CD4-positive, alpha-beta T cell (primary cell): ENCODE measurements around the gene TTC9. TPM values are rescaled to one million over a fixed set of nuclear protein-coding genes. Genes with fewer than 3 reads are reported as not detected.

Experiments
- ATAC-seq: fragments of 200-7000 bp; cut with Tn5 transposase; one replicate; pipeline ENCODE4 v1.10.0; 2022; ENCODE audit warnings: mild to moderate bottlenecking; ENCODE audit not compliant: poor library complexity
- CTCF ChIA-PET: fragments of 350-600 bp; sonication (Branson Sonifier 250); formaldehyde crosslinking; loops from one replicate; lab custom pipeline; 2021; ENCODE audit warnings: antibody characterized with exemption, inconsistent platforms; lab: Charles Lee
- POLR2A ChIA-PET: fragments of 350-600 bp; sonication (Branson Sonifier 250); formaldehyde crosslinking; loops from one replicate; lab custom pipeline; 2021; ENCODE audit warnings: antibody characterized with exemption, inconsistent platforms; lab: Charles Lee
- DNase-seq, 14 experiments: peaks; one replicate each; pipeline ENCODE4 v3.0.0-alpha.2; 2013 to 2020; ENCODE audit warnings: mixed read lengths in 2 of 14
- H3K27ac ChIP-seq, 2 donors: one replicate each; pipeline versions ENCODE4 v1.5.1 to v1.7.0; 2013; ENCODE audit warnings: low read length in 2 of 2, low read depth in 1 of 2, mild to moderate bottlenecking in 1 of 2
- H3K27me3 ChIP-seq, 2 experiments: 1 replicate in 1 of 2; 2 replicates in 1 of 2; pipeline versions ENCODE4 v1.6.1 to v1.7.0; 2013; ENCODE audit warnings: low read length in 2 of 2, control low read depth in 1 of 2, mild to moderate bottlenecking in 1 of 2, moderate library complexity in 1 of 2; ENCODE audit not compliant: insufficient read depth in 2 of 2, control insufficient read depth in 1 of 2
- H3K36me3 ChIP-seq: one replicate; pipeline ENCODE4 v1.6.1; 2013; ENCODE audit warnings: low read length, control low read depth; ENCODE audit not compliant: insufficient read depth
- H3K4me1 ChIP-seq: one replicate; pipeline ENCODE4 v1.6.1; 2013; ENCODE audit warnings: low read length, control low read depth; ENCODE audit not compliant: insufficient read depth
- H3K4me3 ChIP-seq: one replicate; pipeline ENCODE4 v1.5.1; 2013; ENCODE audit warnings: mild to moderate bottlenecking, low read length, moderate library complexity
- H3K9me3 ChIP-seq, 2 experiments: 1 replicate in 1 of 2; 2 replicates in 1 of 2; pipeline versions ENCODE4 v1.6.1 to v1.7.0; 2013; ENCODE audit warnings: low read length in 2 of 2, mild to moderate bottlenecking in 2 of 2, control low read depth in 1 of 2, moderate library complexity in 1 of 2; ENCODE audit not compliant: control insufficient read depth in 1 of 2, insufficient read depth in 1 of 2
- H3K27ac Mint-ChIP-seq: one replicate; pipeline ENCODE4 v1.8.0; 2020; ENCODE audit warnings: mixed read lengths
- H3K27me3 Mint-ChIP-seq: one replicate; pipeline ENCODE4 v1.8.0; 2021; ENCODE audit warnings: mixed read lengths
- H3K36me3 Mint-ChIP-seq: one replicate; pipeline ENCODE4 v1.8.0; 2021; ENCODE audit warnings: low read depth, mixed read lengths
- H3K4me1 Mint-ChIP-seq: one replicate; pipeline ENCODE4 v1.8.0; 2021; ENCODE audit warnings: low read depth, mixed read lengths
- H3K4me3 Mint-ChIP-seq: one replicate; pipeline ENCODE4 v1.8.0; 2020; ENCODE audit warnings: mild to moderate bottlenecking, mixed read lengths
- H3K9me3 Mint-ChIP-seq: one replicate; pipeline ENCODE4 v1.8.0; 2020; ENCODE audit warnings: mixed read lengths
- CTCF ChIP-seq: fragments of 200-600 bp; IDR thresholded peaks from one replicate; pipeline ENCODE4 v1.8.0; 2022; ENCODE audit warnings: antibody characterized with exemption, mild to moderate bottlenecking
- intact Hi-C, 2 experiments: fragments of 100-400 bp; cut with DNase I in 1 of 2; cut with micrococcal nuclease in 1 of 2; formaldehyde crosslinking; loops; one replicate each; pipeline versions ENCODE4 v1.15.1 to v1.9.0; 2023 to 2025; cut with DNase I, micrococcal nuclease
- total RNA-seq, 174 experiments: library from RNA in 2 of 174; stranded (reverse) in 2 of 174; gene quantifications; one replicate each; pipeline ENCODE4 v1.2.3 and lab custom pipeline; 2021 to 2026

Gene TTC9
- total RNA-seq, 2 experiments from 2014 or later: 6.8 to 7.0 TPM

GRCh38 chr14:70635971-70636595, 5.6 kb upstream of the TTC9 start:
- POLR2A ChIA-PET: interaction anchor here (1.7 kb wide), 1 partner anchor 25 kb away, joined by 4 read pairs; no protein-coding TSS in a partner anchor
- H3K27me3 ChIP-seq: no peaks in the 10 kb centered on the region
- peaks cover 24% of the 10 kb centered on the region for H3K4me1 Mint-ChIP-seq
- H3K27ac Mint-ChIP-seq: no peak overlapping the region
- no peak overlapping the region for H3K4me3 ChIP-seq
- H3K27me3 Mint-ChIP-seq: no peaks in the 10 kb centered on the region
- no peak for TF ChIP-seq CTCF
- ATAC-seq (no peak), DNase-seq (no peak)
- peaks cover 3% of the 10 kb centered on the region for H3K36me3 Mint-ChIP-seq
- H3K4me1 ChIP-seq: peaks cover 10% of the 10 kb centered on the region
- H3K9me3 ChIP-seq: peaks cover 0 to 3% of the 10 kb centered on the region in 2 experiments
- no peaks in the 10 kb centered on the region for H3K36me3 ChIP-seq
- no peak overlapping the region for H3K27ac ChIP-seq
- no peak overlapping the region for H3K4me3 Mint-ChIP-seq
- H3K9me3 Mint-ChIP-seq: no peaks in the 10 kb centered on the region
- intact Hi-C loops: no loop called here
- CTCF ChIA-PET: interaction anchor here (1.2 kb wide), 1 partner anchor 14 kb away, joined by 3 read pairs; no protein-coding TSS in a partner anchor

- Mint-ChIP-seq H3K4me3 (no peak overlapping the region), H3K27ac (no peak overlapping the region), H3K27me3 (no peaks in the 10 kb centered on the region), H3K4me1 (peaks cover 33% of the 10 kb centered on the region), H3K36me3 (peaks cover 20% of the 10 kb centered on the region), H3K9me3 (no peaks in the 10 kb centered on the region)
- H3K4me3 ChIP-seq: no peak overlapping the region
- TF ChIP-seq CTCF: no peak
- ATAC-seq: no peak
- peaks cover 20% of the 10 kb centered on the region for H3K4me1 ChIP-seq
- H3K27ac ChIP-seq: no peak overlapping the region
- no peaks in the 10 kb centered on the region for H3K27me3 ChIP-seq
- H3K36me3 ChIP-seq: no peaks in the 10 kb centered on the region
- intact Hi-C loops: no loop called here
- H3K9me3 ChIP-seq: peaks cover 0 to 3% of the 10 kb centered on the region in 2 experiments
- CTCF ChIA-PET: no interaction called here
- POLR2A ChIA-PET: no interaction called here
- no peak for DNase-seq
These were observed 3.3 kb upstream of the TTC9 start for GRCh38 chr14:70638416-70638815.

DNA sequence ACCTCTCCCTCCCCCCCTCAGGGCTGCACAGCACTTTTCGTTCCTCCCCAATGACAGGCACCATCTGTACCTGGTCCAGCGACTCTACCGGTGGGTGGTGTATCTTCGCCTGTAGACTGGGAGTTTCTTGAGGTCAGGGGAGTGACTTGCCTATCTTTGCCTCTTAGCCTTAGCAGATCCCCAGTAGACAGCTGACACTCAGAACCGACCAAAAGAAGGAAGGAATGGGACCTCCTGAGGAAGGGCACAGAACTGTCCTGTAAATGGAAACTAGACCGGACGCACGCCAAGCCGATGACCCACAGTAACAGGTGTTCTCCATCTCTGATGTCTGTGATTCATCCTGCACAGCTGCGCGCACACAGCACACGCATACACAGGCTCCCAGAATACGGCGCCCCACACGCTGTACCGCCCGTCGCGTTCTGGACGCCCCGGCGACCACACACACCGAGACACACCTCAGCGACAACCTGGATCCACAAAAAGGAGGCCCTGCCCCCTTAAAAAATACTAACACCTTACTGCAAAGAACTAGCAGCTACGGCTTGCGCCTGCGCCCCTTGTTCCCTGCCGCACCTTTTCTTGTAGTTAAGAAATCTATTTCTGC, 673 bp upstream of the TTC9 start:
- H3K36me3 Mint-ChIP-seq: peaks cover 29% of the 10 kb centered on the region
- Histone ChIP-seq H3K4me1 (peaks cover 39% of the 10 kb centered on the region), H3K36me3 (no peaks in the 10 kb centered on the region), H3K9me3 (no peaks in the 10 kb centered on the region), H3K27me3 (no peaks in the 10 kb centered on the region), H3K27ac (peak overlapping the region; percentile 32 to 71), H3K4me3 (peak overlapping the region; percentile 57)
- no peaks in the 10 kb centered on the region for H3K27me3 Mint-ChIP-seq
- POLR2A ChIA-PET: interaction anchor here (0.6 to 7.1 kb wide), 9 partner anchors 11 to 358 kb away, joined by 3 to 182 read pairs (median 6); partner anchors contain the start of genes MAP3K9, MED6 and PCNX1
- no peak for TF ChIP-seq CTCF
- CTCF ChIA-PET: interaction anchor here (0.6 to 2.6 kb wide), 6 partner anchors 14 to 266 kb away, joined by 3 to 18 read pairs (median 3); partner anchors contain the start of gene PCNX1
- H3K9me3 Mint-ChIP-seq: no peaks in the 10 kb centered on the region
- peak; percentile 69 for ATAC-seq
- H3K4me1 Mint-ChIP-seq: peaks cover 58% of the 10 kb centered on the region
- H3K27ac Mint-ChIP-seq: peak overlapping the region; percentile 98
- intact Hi-C loops: loop anchor here (1.0 to 10.0 kb wide), 7 partner anchors 19 to 1026 kb away; partner anchors contain the start of genes MED6 (in 2 of the 2), MAP3K9 (in 1 of the 2), PCNX1 (in 1 of the 2) and SUSD6 (in 1 of the 2)
- peak overlapping the region; percentile 98 for H3K4me3 Mint-ChIP-seq
- peak in 13 of 14 experiments; percentile 29 to 79 (median 57) for DNase-seq
